Prostate gland (tissue), 2 donors: ENCODE data around the gene DUOX2. TPM values are rescaled to one million over a fixed set of nuclear protein-coding genes. Genes with fewer than 3 reads are reported as not detected.
"Not testable (repeated sequence)": the region's sequence is repeated elsewhere in the genome, so short reads cannot be mapped to it uniquely, and the experiment has no call there.

Source experiments
- DNase-seq: peaks from one replicate; pipeline ENCODE4 v3.0.0-alpha.2; 2019; ENCODE audit warnings: low spot score
- H3K27ac ChIP-seq, 2 donors: fragments of 200-600 bp; sonication (generic); 2 replicates each; pipeline ENCODE4 v1.5.1; 2017 to 2019
- H3K27me3 ChIP-seq: fragments of 200-600 bp; sonication (generic); replicated peaks from 2 replicates; pipeline ENCODE4 v1.5.1; 2019; ENCODE audit not compliant: insufficient read depth
- H3K36me3 ChIP-seq, 2 donors: fragments of 200-600 bp; sonication (generic); 1 replicate in 1 of 2; 2 replicates in 1 of 2; pipeline versions ENCODE4 v1.5.1 to v1.8.1; 2017 to 2019
- H3K4me1 ChIP-seq: fragments of 200-600 bp; sonication (generic); replicated peaks from 2 replicates; pipeline ENCODE4 v1.5.1; 2019
- H3K4me3 ChIP-seq, 2 donors: fragments of 200-600 bp; sonication (generic); 2 replicates each; pipeline ENCODE4 v1.5.1; 2017 to 2019
- H3K9me3 ChIP-seq: fragments of 200-600 bp; sonication (generic); 2 replicates; pipeline ENCODE4 v1.5.1; 2017
- POLR2A ChIP-seq: fragments of 450-650 bp; IDR thresholded peaks from one replicate; pipeline ENCODE4 v1.6.1; 2016; ENCODE audit warnings: antibody characterized with exemption, mild to moderate bottlenecking
- POLR2AphosphoS5 ChIP-seq: sonication (generic); formaldehyde crosslinking; IDR thresholded peaks from one replicate; pipeline ENCODE4 v1.6.1; 2017; ENCODE audit warnings: antibody characterized with exemption
- WGBS: methylation state at CpG from one replicate; pipeline ENCODE4 v1.1.5; 2018; 5-methylcytosine and 5-hydroxymethylcytosine counted together
- intact Hi-C: fragments of 100-400 bp; cut with DNase I; formaldehyde crosslinking; loops from one replicate; pipeline ENCODE4 v1.14.2; 2022
- total RNA-seq, 2 donors: library from RNA; depleted of rRNA; stranded (reverse); fragments of >200 nt; gene quantifications; one replicate each; pipeline ENCODE4 v1.1.0, GENCODE V29; 2016
- TF ChIP-seq, protein P1 (sequence below), 4 experiments: fragments of 200-600 bp in 2 of 4; fragments of 450-650 bp in 2 of 4; sonication (generic) in 2 of 4; IDR thresholded peaks; 1 replicate in 3 of 4; 2 replicates in 1 of 4; pipeline ENCODE4 v1.5.1; 2016 to 2019; ENCODE audit warnings: antibody characterized with exemption in 4 of 4, mild to moderate bottlenecking in 2 of 4, moderate library complexity in 2 of 4

Gene DUOX2
- total RNA-seq, 2 donors from 2014 or later: 2.3 to 2.5 TPM

DNA sequence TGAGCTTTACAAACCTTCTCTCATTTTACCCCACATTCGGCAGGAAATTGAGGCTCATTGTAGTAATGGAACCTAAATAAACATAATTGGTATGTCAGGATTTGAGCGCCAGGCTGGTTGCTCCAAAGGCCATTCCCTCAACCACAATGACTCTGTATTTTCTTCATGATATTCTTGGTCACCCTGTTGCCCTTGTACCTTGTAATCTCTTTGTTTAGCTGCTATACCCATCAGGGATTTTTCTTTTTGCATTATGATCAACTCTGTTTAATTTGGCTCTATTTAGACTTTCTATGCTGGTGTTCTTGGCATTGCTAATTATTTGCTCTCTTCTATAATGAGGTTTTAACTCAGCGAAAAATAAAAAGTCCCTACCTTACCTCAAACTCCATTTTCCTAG is 29.8 kb downstream of the DUOX2 start:
- Histone ChIP-seq H3K4me1 (peaks cover 3% of the 10 kb centered on the region), H3K36me3 (no peaks in the 10 kb centered on the region), H3K27ac (peak overlapping the region; percentile 23 to 25), H3K4me3 (no peak overlapping the region), H3K9me3 (no peaks in the 10 kb centered on the region), H3K27me3 (no peaks in the 10 kb centered on the region)
- 28% methylated on average over 3 of the region's 3 CpGs for WGBS
- intact Hi-C loops: no loop called here
- TF ChIP-seq POLR2AphosphoS5 (no peak), POLR2A (no peak)
- TF ChIP-seq, protein P1, sequence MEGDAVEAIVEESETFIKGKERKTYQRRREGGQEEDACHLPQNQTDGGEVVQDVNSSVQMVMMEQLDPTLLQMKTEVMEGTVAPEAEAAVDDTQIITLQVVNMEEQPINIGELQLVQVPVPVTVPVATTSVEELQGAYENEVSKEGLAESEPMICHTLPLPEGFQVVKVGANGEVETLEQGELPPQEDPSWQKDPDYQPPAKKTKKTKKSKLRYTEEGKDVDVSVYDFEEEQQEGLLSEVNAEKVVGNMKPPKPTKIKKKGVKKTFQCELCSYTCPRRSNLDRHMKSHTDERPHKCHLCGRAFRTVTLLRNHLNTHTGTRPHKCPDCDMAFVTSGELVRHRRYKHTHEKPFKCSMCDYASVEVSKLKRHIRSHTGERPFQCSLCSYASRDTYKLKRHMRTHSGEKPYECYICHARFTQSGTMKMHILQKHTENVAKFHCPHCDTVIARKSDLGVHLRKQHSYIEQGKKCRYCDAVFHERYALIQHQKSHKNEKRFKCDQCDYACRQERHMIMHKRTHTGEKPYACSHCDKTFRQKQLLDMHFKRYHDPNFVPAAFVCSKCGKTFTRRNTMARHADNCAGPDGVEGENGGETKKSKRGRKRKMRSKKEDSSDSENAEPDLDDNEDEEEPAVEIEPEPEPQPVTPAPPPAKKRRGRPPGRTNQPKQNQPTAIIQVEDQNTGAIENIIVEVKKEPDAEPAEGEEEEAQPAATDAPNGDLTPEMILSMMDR (IDR thresholded peaks at IDR 0.05): no peak
- no peak for DNase-seq

DNA sequence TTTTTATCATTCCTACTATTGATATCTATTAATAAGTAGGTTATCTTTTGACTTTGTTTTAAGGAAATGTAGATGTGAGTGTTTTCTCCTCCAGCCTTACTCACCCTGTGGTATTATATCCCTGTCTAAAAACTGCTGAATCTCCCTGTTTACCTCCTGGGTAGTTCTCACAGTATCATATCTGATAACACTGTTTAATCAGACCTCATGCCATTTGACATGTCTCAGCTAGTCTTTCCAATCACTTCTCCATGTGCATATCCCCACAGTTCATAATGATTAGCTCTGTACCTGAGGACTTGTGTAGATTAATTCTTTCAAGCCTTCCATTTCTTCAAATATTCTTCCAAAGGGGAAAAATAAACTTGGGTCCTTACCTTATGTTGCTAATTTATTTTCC is 30.7 kb downstream of the DUOX2 start:
- no peak for TF ChIP-seq POLR2AphosphoS5
- TF ChIP-seq, protein P1 (IDR thresholded peaks at IDR 0.05): no peak
- TF ChIP-seq POLR2A: no peak
- Histone ChIP-seq H3K4me1 (peaks cover 3% of the 10 kb centered on the region), H3K4me3 (no peak overlapping the region), H3K27ac (peak overlapping the region in 1 of 2 donors; percentile 25), H3K36me3 (no peaks in the 10 kb centered on the region), H3K9me3 (no peaks in the 10 kb centered on the region), H3K27me3 (no peaks in the 10 kb centered on the region)
- no peak for DNase-seq
- intact Hi-C loops: no loop called here

- H3K27me3 ChIP-seq, H3K27ac ChIP-seq, H3K4me3 ChIP-seq, H3K9me3 ChIP-seq, DNase-seq, intact Hi-C loops, H3K4me1 ChIP-seq, H3K36me3 ChIP-seq: not testable (repeated sequence)
- 45% methylated on average over 7 of the region's 10 CpGs for WGBS
Observed at GRCh38 chr15:45082412-45082811, 31.6 kb downstream of the DUOX2 start.

- intact Hi-C loops, H3K4me3 ChIP-seq, DNase-seq, H3K27me3 ChIP-seq, H3K36me3 ChIP-seq, H3K4me1 ChIP-seq, H3K27ac ChIP-seq, H3K9me3 ChIP-seq: not testable (repeated sequence)
- WGBS: 87% methylated on average over 3 of the region's 3 CpGs
Observed at GRCh38 chr15:45080593-45080992, 33.4 kb downstream of the DUOX2 start.

DNA sequence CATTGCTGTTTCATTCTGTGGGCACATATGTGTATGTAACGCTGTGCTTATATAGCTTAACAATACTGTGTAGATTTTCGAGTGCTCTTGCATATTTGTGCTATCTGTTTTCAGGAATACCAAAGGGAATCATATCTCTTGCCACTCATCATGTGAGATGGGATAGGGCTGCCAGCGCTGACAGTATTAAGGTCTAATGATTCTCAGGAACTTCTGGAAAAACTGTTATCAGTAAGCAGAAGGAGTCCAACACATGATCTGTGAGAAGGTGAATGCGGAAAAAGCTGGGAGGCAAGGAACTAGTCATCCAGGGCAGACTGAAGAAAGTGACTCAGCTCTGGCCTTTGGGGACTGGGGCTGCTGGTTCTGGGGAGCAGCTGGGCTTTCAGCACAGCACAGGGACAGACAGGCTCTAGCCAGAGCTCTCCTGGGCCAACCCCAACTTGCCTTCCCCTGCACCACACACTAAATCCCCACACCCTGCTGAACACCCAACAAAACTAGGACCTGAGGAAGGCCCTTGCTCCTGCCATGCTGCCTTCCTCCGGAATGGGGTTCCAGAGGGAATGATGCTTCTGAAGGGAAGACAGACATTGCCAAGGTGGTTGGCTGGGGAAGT is 34.2 kb downstream of the DUOX2 start:
- intact Hi-C loops, H3K4me3 ChIP-seq, DNase-seq, H3K27ac ChIP-seq, H3K27me3 ChIP-seq, H3K9me3 ChIP-seq, H3K4me1 ChIP-seq, H3K36me3 ChIP-seq: not testable (repeated sequence)
- WGBS: 93% methylated on average over 5 of the region's 5 CpGs

DNA sequence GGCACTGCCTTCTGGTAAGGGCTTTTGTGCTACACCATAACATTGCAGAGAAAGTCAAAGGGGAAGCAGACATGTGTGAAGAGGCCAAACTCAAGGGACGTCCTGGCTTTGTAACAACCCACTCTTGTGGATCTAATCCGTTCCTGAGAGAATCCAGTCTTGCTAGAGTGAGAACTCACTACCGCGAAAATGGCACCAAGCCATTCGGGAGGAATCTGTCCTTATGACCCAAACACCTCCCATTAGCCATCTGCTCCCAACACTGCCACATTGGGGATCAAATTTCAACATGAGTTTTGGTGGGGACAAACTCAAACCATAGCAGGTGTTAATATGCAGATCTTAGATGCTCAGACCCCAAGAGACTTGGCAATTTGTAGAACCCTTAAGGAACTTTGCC is 34.8 kb downstream of the DUOX2 start:
- H3K36me3 ChIP-seq, H3K27ac ChIP-seq, intact Hi-C loops, DNase-seq, H3K9me3 ChIP-seq, H3K27me3 ChIP-seq, H3K4me3 ChIP-seq, H3K4me1 ChIP-seq: not testable (repeated sequence)
- 67% methylated on average over 5 of the region's 5 CpGs for WGBS

- H3K27me3 ChIP-seq, H3K9me3 ChIP-seq, H3K4me3 ChIP-seq, H3K36me3 ChIP-seq, H3K4me1 ChIP-seq, intact Hi-C loops: not testable (repeated sequence)
- WGBS: 35% methylated on average over 2 of the region's 2 CpGs
- DNase-seq: peak; percentile 24
- peak overlapping the region in 1 of 2 donors; percentile 23 for H3K27ac ChIP-seq
Observed at GRCh38 chr15:45077391-45077790, 36.6 kb downstream of the DUOX2 start.

- 100% methylated on average over 1 of the region's 9 CpGs for WGBS
- H3K4me1 ChIP-seq, H3K27me3 ChIP-seq, H3K9me3 ChIP-seq, H3K4me3 ChIP-seq, intact Hi-C loops, DNase-seq, H3K36me3 ChIP-seq, H3K27ac ChIP-seq: not testable (repeated sequence)
Observed at GRCh38 chr15:45075440-45076320, 38.3 kb downstream of the DUOX2 start.

GRCh38 chr15:45073602-45074001 is 40.4 kb downstream of the DUOX2 start:
- H3K9me3 ChIP-seq, H3K4me3 ChIP-seq, intact Hi-C loops, DNase-seq, H3K4me1 ChIP-seq, H3K36me3 ChIP-seq, H3K27ac ChIP-seq, H3K27me3 ChIP-seq: not testable (repeated sequence)

GRCh38 chr15:45069942-45070360 is 44.0 kb downstream of the DUOX2 start:
- peak overlapping the region in 1 of 2 donors; percentile 39 for H3K27ac ChIP-seq
- H3K36me3 ChIP-seq, H3K4me1 ChIP-seq, H3K9me3 ChIP-seq, intact Hi-C loops, DNase-seq, H3K4me3 ChIP-seq, H3K27me3 ChIP-seq: not testable (repeated sequence)
- 26% methylated on average over 2 of the region's 6 CpGs for WGBS
